ENCODE measurements around the gene RYR2.
A peak's percentile ranks its signal among the peaks of the same experiment; 100 is the strongest.
"Not testable (repeated sequence)": the region's sequence is repeated elsewhere in the genome, so short reads cannot be mapped to it uniquely, and the experiment has no call there.

Gene RYR2

DNA sequence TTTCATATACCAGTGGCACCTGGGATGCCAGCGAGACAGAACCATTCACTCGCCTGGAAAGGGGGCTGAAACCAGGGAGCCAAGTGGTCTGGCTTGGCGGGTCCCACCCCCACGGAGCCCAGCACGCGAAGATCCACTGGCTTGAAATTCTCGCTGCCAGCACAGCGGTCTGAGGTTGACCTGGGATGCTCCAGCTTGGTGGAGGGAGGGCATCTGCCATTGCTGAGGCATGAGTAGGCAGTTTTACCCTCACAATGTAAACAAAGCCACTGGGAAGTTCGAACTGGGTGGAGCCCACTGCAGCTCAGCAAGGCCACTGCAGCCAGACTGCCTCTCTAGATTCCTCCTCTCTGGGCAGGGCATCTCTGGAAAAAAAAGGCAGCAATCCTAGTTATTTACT, 778.6 kb downstream of the RYR2 start:
- DNase-seq, result not testable (repeated sequence)

DNA sequence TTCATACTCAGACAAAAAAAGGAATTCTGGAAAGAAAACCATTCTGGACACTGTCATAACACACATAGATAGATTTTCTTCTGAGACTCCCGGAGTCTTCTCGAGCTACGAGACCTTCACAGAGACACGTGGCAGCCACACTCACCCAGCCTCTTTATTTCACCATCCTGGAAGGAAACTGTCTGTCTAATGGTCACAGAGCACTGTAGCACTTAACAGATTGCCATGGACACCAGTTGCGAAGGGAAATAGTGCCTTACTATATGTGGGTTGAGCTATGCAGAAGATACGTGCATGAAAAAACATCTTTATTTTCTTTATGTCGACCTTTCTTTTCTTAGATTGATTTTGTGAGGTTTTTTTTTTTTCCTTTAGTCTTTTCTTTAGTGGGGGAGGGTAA, 790.9 kb downstream of the RYR2 start:
- no peak for DNase-seq

DNA sequence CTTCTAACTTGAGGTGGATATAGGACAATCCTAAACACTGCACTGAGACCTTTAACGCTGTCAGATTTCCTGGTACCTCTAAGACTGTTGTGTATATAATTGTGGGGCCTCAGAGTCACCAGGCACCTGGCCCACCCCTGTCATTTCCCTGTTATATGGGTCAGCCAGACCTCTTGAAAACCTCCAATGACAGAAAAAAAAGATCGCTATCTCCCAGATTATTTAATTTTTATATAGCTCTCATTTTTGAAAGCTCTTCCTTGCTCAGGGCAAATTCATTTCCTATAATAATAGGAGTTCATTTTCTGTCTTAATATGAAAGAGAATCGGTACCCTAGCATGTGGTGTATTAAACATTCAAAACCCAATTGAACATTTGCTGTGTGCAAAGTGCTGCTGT, 792.1 kb downstream of the RYR2 start:
- no peak for DNase-seq

DNA sequence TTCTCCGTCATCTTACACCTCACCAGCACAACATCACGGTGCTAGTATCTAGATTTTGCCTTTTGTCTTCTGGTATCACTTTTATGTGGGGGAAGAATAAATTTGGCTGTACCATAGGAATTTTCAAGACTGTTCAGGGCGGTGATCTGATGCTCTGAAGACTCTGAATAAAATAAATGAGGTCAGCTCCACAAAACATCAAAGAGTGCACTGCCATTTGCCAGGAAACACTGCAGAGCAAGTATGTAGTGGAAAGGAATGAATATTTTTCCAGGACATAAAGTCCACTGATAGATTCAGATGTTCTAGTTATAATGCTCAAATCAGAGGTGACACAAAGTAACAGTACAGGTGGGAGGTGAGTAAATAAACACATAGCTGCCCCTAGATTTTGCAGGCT, 792.5 kb downstream of the RYR2 start:
- DNase-seq, result no peak

DNA sequence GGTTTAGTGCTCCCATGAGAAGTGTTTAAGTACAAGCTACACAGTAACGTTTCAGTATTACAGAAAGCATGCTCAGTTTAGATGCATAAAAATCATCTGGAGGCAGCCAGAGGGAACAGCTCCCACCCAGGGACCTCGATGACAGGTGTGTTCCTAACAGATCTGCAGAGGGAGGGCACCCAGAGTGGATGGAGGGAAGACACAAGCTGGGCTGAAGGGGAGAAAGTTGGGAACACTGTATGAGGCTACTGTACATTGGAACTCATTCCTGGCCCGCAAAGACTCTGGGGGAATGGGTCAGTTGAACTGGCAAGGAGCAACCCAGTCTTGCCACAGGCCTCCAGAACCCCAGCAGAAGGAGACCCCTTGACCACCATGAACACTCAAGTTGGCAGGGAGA, 796.3 kb downstream of the RYR2 start:
- DNase-seq, result no peak

DNA sequence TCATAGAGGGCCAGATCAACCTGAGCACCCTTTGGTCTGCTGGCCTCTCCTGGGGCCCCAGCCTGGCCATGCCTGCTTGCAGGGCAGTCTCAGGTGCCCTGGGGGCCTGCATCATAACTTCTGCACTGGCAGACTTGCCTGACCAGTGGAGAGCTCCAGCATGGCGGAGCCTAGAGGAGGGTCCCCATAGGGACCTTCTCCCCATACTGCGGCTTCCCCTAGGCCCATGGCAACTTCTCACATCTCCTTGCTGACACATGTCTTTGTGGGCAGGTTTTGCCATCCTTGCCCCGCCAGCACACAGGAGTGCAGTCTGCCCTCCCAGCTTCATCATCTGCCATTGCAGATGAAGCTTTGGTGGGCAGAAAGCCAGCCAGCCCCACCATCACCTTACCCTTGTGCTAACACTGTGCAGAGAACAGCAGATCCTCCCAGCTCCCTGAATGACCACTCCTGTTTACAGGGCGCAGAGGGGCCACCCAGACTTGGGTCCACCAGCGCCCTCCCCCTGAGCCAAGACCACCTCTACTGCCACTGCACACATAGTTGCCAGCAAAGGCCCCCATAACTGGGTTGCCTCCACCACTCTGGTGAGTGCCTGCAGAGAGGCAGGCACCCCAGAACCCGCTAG, 797.0 kb downstream of the RYR2 start:
- no peak for DNase-seq

DNA sequence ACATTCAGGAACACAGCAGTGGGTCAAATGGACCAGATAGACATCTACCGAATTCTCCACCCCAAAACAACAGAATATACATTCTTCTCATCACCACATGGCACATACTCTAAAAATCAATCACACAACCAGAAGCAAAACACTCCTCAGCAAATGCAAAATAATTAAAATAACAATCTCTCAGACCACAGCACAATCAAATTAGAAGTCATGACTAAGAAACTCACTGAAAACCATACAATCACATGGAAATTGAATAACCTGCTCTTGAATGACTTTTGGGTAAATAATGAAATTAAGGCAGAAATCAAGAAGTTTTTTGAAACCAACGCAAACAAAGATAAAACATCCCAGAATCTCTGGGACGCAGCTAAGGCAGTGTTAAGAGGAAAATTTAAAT, 799.5 kb downstream of the RYR2 start:
- no peak for DNase-seq

DNA sequence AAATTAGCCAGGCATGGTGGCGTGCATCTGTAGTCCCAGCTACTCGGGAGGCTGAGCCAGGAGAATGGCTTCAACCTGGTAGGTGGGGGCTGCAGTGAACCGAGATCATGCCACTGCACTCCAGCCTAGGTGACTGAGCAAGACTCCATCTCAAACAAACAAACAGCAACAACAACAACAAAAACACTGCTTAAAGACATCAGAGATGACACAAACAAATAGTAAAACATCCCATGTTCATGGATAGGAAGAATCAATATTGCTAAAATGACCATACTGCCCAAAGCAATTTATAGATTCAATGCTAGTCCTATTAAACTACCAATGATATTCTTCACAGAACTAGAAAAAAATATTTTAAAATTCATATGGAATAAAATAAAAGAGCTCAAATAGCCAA, 801.5 kb downstream of the RYR2 start:
- not testable (repeated sequence) for DNase-seq

DNA sequence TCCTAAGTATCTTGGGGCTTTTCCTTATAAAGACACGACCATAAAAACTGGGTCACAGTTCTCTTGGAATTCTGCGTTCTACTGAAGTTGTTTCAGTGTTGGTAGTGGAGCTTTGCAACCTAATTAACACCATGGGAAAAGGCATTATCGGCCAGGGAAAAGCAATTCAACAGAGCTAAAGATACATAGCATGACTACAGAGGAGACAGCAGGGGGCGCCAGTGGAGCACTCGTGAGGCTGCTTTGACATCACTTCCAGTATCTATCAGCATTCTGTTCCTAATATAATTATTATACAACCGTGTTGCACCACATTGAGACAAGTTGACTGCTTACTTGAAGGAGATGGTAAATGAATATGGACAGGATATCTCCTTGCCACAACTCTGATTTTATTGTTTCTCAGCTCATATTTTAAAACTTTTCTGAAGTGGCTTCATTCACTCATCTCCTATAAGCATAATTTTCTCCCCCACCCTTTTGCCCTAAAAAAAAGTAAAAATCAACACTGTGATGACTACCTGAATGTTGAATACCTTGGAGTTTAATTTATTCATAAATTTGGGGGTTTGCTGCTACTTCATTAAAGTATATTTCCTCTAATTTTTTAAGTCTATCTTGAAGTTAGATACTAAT, 809.3 kb downstream of the RYR2 start:
- DNase-seq, result peak; percentile 72

DNA sequence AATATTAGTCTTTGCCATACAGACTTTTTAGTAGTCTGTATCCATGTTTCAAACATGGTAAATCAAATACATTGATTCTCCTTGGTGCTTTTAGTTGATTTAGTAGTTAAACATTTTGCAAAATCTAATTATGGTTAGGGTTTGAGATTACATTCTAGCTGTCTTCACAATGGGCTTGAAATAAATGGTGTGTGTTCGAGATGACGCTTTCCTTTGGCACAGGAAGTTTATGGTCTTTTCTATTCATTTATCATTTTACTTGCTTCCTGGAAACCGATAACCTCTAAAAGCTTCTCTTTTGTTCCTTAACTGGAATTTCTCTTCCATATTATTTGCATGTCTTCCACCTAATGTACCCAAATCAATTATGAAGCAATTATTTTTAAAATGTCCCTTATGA, 810.4 kb downstream of the RYR2 start:
- DNase-seq, result no peak

DNA sequence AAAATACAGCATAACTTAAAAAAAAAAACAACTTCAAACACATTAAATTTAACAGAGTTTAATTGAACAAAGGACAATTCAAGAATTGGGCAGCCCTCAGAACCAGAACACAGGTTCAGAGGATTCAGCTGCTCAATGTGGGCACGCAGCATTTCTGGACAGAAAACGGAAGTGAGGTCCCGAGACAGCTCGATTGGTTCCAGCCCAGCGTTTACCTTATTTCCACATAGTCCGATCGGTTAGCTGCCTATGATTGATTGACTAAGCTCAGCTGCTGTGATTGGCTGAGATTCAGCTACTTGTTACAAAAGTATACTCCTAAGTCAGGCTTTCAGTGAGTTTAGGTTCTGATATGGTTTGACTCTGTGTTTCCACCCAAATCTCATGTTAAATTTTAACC, 815.5 kb downstream of the RYR2 start:
- no peak for DNase-seq

DNA sequence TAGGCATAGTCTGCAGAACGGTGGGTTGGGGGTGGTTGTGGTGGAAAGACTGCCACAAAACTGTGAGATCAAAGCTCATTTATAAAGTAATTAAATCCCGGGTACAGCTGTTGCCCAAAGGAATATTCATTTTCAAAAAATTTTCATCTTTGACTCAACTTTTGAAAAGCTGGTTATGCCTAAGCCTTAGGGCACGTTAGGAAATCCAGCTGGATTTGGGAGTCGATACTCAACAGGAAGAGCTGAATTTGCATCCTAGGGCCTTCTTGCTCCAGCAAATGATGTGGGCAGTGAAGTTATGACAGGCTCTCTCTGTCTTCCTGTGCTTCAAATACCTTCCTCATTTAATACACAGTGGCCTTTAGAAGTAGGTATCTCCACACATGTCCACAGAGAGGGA, 817.0 kb downstream of the RYR2 start:
- no peak for DNase-seq

DNA sequence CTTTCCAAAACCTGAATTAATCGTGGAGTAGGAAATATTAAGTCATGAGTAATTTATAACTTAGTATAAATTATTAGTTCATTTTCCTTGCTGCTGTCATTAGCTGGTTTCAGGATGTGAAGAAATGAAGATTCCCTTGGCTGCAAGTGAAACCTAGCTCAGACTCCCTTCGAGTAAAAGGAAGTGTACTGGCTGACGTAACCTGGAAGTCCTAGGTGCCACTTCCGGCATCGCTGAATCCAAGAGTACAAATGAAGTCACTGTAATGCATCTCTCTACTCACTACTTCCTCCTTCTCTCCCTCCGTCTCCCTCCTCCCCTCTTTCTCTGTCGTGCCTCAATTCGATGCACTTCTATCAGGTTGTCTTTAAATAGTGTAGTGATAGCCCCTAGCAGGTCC, 820.0 kb downstream of the RYR2 start:
- peak; percentile 85 for DNase-seq

DNA sequence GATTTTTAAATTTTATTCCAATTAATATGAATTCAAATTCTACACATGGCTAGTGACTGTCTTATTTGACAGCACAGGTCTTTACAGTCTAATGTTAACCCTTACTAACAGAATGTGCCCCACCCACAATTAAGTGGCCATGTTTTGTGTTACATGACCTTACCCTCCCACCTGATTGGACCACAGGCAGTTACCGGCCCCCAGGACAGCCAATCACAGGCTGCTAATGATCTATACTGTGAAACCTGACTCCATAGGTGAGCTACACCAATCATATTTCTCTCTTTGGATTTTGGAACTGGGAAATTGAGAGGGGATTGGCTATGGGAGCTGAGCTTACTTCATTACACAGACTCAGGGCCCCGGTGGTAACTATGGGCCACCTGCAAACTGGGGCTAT, 821.2 kb downstream of the RYR2 start:
- no peak for DNase-seq

DNA sequence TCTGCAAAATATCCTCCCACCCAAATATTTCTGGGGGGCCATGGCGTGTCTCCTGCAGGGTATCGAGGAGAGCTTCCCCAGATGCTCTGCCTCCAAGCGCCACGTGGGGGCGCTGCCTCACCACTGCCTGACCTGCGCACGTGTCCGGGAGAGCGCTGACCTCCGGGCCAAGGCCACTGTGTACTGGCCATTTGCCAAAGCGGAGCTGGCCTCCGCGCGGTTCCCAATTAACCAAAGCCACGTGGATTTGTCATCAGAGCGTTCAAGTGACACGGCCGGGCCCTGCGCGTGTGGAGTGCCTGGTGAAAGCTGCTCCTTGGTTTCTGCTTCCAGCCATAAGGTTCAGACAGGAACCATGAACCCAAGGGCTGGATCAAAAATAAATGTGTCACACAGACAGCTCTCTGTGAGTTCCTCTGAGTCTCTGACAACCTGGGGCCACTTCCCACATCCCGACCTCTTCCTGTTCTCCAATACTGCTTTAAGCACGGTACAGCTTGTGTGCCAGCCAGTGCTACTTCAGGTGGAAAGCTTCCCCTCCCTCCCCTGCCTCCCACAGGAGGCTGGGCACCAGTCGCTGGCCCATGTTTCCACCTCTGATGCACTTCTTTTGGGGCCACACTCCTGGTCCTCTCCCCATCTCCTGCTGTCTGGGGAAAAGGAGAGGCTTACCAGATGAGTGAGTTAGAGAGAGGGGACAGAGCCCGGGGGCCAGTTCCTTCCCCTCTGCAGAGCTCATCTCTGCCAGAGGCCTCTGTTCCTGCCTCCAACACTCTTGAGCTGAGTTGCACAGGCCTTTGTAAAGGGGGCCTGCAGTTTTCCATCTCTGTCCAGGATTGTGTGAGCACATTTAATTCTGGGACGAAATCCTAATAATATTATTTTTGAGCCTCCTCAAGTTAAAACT, 822.6 kb downstream of the RYR2 start:
- DNase-seq, result peak; percentile 66

DNA sequence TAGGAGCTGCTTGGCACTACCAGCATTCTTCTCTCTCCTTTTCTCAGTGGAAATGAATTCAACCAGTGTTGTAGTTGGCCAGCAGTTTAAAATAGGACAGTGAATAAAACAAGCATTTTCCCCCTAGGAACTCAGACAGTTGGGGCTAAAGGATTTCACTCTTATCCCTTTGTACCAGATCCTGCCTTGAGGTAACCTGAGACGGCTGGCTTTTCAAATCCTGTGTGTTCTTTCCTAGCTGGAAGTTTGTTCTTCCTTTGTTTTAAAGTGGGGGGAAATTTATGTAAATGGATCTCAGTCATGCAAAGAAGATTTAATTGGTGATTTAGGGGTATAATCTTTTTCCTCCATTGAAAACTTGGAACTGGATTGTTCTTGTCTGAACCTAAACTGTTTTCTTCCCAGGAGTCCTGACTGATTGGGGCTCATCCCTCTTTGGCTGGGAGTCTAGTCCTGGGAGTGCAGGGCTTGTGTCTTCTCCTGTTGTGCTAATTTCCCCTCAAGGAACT, 825.5 kb downstream of the RYR2 start:
- no peak for DNase-seq

DNA sequence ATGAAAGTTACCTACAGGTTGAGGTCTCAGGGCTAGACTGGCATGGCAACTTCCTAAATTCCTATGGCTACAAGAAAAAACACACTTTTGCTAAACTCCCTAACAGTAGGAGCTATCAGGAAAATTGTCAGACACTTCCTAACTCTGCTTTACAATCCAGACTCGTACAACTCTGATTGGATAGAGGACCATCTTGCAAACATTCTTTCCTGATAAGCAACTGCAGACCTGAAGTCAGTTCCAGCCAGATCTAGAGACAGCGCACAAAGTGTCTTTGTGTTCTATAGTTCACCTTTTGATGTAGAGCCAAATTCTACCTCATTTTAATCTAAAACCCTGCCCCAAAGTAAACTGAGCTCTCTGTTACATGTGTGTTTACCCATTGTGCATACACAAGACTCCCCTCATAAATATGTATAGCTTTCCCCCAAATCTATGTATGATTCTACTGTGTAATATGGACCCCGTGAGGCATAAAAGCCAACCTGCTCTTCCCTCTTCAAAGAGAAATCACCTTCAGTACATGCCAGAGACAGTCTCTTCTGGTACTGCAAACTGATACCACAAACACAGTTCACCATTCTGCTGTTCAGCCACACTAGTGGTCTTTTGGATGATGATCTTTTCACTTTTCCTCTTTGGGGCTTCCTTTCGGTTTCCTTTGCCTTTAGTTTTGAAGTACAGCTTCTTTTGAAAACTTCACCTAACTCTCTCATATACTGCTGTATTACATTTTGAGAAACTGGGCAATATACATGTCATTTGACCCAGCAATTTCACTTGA, 827.0 kb downstream of the RYR2 start:
- DNase-seq, result no peak

DNA sequence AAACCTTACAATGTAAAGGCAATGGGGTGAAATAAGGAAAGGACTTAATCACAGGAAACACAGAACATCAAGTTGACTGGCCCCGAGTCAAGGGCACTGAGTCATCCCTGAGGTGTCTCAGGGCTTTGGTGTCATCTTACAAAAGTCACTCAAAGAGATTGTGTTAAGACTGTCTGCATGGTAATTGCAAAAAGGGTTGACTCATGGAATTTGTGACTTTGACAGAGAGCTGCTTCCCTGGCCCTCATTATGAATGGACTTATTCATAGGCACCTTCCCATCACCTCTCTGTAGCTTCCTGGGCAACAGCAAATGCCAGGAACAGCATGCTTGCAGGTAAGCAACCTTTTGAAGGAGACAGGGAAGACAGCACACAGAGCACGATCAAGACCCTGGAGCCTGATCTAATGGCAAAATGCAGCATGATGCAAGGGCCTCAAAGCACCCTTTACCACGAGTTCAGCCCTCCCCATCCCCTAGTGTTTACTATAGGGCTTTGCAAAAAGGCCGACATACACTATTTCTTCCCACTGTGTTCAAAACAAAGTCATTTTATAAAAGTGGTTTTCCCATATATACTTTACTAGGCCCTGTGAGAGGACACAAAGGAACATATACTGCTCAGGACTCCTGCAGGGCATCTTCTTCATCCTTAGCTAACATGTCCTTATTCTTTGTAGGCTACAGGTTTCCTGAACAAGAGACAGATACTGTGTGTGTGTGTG, 831.7 kb downstream of the RYR2 start:
- DNase-seq, result peak; percentile 27

DNA sequence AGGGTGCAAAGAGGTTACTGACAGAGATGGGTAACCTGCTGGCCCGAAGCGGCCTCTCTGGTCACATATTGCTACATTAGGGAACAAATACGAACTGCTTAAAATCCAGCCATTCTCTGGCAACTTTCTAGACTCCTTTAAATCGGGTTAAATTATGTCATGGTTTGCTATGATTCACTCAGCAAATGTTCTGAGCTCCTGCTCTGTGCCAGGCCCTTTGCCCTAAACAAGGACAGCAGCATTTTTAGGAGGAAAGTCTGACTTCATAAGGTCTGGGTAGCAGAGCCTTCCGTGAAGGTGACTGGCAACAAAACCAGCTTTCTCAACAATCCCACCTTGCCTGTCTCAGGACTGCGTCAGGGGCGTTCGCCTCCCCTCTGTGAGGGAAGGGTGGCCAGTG, 833.3 kb downstream of the RYR2 start:
- DNase-seq, result no peak

DNA sequence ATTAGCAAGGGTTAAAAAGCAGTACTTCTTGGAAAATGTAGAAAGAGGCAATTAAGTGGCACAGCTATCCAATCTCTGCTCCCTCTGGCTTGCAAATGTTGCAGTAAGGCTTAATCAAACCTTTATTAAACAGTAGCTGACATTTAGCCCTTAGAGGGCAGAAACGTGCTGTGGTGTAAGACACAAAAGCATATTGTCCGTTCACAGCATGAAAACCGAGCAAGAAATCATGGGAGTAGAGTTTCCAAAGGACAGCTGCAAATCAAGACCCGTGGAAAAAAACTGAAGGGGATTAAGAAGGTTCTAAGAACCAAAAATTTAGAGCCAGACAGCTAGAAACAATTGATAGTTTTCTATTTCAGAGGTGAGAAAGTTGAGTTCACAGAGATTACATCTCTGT, 835.6 kb downstream of the RYR2 start:
- DNase-seq, result no peak

DNA sequence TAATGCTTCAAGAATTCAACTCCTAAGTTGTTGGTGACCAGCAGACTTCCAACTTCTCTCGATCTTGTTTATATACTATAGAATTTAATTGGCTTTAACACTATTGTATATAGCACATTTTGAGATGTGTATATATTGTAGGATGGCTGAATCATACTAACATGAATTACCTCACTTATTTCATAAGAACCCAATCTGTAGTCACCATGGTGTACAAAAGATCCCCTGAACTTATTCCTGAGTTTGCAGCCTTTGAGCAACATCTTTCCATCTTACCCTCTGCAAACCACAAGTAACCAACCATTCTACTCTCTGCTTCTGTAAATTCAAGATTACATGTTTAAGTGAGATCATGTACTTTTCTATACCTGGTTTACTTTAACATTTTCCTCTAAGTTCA, 836.4 kb downstream of the RYR2 start:
- no peak for DNase-seq

DNA sequence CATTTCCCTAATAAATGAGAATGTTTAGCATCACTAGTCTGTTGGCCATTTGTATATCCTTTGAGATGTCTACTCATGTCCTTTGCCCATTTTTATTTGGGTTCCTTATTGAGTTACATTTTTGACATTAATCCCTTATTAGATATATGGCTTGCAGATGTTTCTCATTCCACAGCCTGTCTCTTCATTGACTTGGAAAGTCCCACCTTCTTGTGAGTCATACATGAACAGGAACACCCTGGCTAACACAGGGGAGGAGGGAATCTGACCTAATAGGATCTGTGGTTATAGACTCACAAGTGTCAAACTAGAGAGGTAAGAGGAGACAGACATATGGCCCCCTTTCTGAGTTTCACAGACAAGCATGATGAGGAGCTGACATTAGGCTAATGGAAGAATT, 837.2 kb downstream of the RYR2 start:
- DNase-seq, result no peak
